SIG-M5 (cell line): ENCODE data around the gene HDHD2.
"Not testable (repeated sequence)": the region's sequence is repeated elsewhere in the genome, so short reads cannot be mapped to it uniquely, and the experiment has no call there.

Experiments
- DNase-seq: peaks from one replicate; lab custom pipeline; 2025; lab: John Stamatoyannopoulos, UW

Gene HDHD2

GRCh38 chr18:47150029-47150823 is at the start of gene HDHD2:
HDHD2 (minus strand) TSS chr18:47150500; CDS start chr18:47136439, 14,061 bp downstream.
- peak; percentile 23 for DNase-seq

- DNase-seq, result not testable (repeated sequence)
Measured at GRCh38 chr18:47195961-47196360, 45.7 kb upstream of the HDHD2 start.

GRCh38 chr18:47191961-47192360 is 41.7 kb upstream of the HDHD2 start:
- no peak for DNase-seq

- no peak for DNase-seq
Measured at GRCh38 chr18:47187721-47188120, 37.4 kb upstream of the HDHD2 start.

GRCh38 chr18:47184419-47185050 is 34.2 kb upstream of the HDHD2 start:
- no peak for DNase-seq

GRCh38 chr18:47182156-47182555 is 31.9 kb upstream of the HDHD2 start:
- DNase-seq, result not testable (repeated sequence)

- DNase-seq, result no peak
Measured at GRCh38 chr18:47180765-47181164, 30.5 kb upstream of the HDHD2 start.

GRCh38 chr18:47179520-47179919 is 29.2 kb upstream of the HDHD2 start:
- no peak for DNase-seq

- peak; percentile 44 for DNase-seq
Measured at GRCh38 chr18:47175898-47176575, 25.7 kb upstream of the HDHD2 start, which contains the start of gene IER3IP1. IER3IP1 (minus strand) TSS chr18:47176364; CDS start chr18:47176277, 87 bp downstream.

GRCh38 chr18:47175283-47175897 is 25.1 kb upstream of the HDHD2 start:
- DNase-seq, result no peak

GRCh38 chr18:47174545-47175116 is 24.3 kb upstream of the HDHD2 start:
- no peak for DNase-seq

GRCh38 chr18:47172476-47172875 is 22.2 kb upstream of the HDHD2 start:
- no peak for DNase-seq

- no peak for DNase-seq
Measured at GRCh38 chr18:47168913-47169312, 18.6 kb upstream of the HDHD2 start.

GRCh38 chr18:47168509-47168908 is 18.2 kb upstream of the HDHD2 start:
- no peak for DNase-seq

- DNase-seq, result no peak
Measured at GRCh38 chr18:47166294-47166693, 16.0 kb upstream of the HDHD2 start.

GRCh38 chr18:47163241-47163640 is 12.9 kb upstream of the HDHD2 start:
- DNase-seq, result no peak

GRCh38 chr18:47160256-47160655 is 10.0 kb upstream of the HDHD2 start:
- no peak for DNase-seq

- DNase-seq, result not testable (repeated sequence)
Measured at GRCh38 chr18:47158404-47158803, 8.1 kb upstream of the HDHD2 start.

GRCh38 chr18:47151439-47151838 is 1.1 kb upstream of the HDHD2 start:
- DNase-seq, result no peak

GRCh38 chr18:47150824-47151366 is 595 bp upstream of the HDHD2 start:
- DNase-seq, result no peak

GRCh38 chr18:47149457-47150028 is 757 bp downstream of the HDHD2 start:
- DNase-seq, result no peak
